GM12878 (cell line): ENCODE measurements around the gene MLN. TPM values are rescaled to one million over a fixed set of nuclear protein-coding genes. Genes with fewer than 3 reads are reported as not detected.

Experiments
- ATAC-seq: fragments of 200-7000 bp; cut with Tn5 transposase; 3 replicates; pipeline ENCODE4 v1.9.1; 2020; ENCODE audit warnings: mild to moderate bottlenecking, moderate library complexity
- BruUV-seq: library from RNA; stranded (reverse); fragments of 400-500 nt; replicated peaks from 2 replicates; lab custom pipeline; 2021; lab: Mats Ljungman, UMichigan
- CTCF ChIA-PET: fragments of 300-600 bp; sonication (Branson Sonifier 250); formaldehyde crosslinking; extraction: SDS; loops from one replicate; lab custom pipeline; 2021; ENCODE audit warnings: inconsistent platforms; lab: Yijun Ruan, JAX
- POLR2A ChIA-PET: fragments of 350-600 bp; formaldehyde crosslinking; extraction: SDS; loops from one replicate; lab custom pipeline; 2021; ENCODE audit warnings: inconsistent platforms; lab: Charles Lee
- RAD21 ChIA-PET: fragments of 300-600 bp; sonication (Branson Sonifier 250); formaldehyde crosslinking; loops from one replicate; lab custom pipeline; 2023; ENCODE audit warnings: antibody characterized with exemption; ENCODE audit not compliant: unreplicated experiment; lab: Charles Lee
- SMC1A ChIA-PET: fragments of 300-600 bp; sonication (Branson Sonifier 250); formaldehyde crosslinking; loops from one replicate; lab custom pipeline; 2023; ENCODE audit not compliant: unreplicated experiment, uncharacterized antibody; lab: Charles Lee
- DNase-seq: peaks from one replicate; pipeline ENCODE4 v3.0.0-alpha.2; 2011; ENCODE audit warnings: low read depth, low spot score
- FAIRE-seq: peaks from 3 replicates; lab custom pipeline; 2011; peaks lifted over from hg19 to GRCh38; lab: Jason Lieb, UNC
- H2AFZ ChIP-seq: 2 replicates; pipeline ENCODE4 v1.6.0; 2011; ENCODE audit warnings: low read depth, low read length, control low read depth; ENCODE audit not compliant: control insufficient read depth
- H3K27ac ChIP-seq: 2 replicates; pipeline ENCODE4 v1.5.1; 2011; ENCODE audit warnings: control low read depth; ENCODE audit not compliant: control insufficient read depth, insufficient read depth
- H3K27me3 ChIP-seq, 2 experiments: replicated peaks in 1 of 2; 2 replicates each; pipeline versions ENCODE4 v1.6.0 to v1.6.1; 2011; ENCODE audit warnings: low read length in 1 of 2; ENCODE audit not compliant: control insufficient read depth in 2 of 2, insufficient read depth in 2 of 2
- H3K36me3 ChIP-seq, 2 experiments: 2 replicates each; pipeline ENCODE4 v1.5.1; 2011; ENCODE audit warnings: low read length in 1 of 2; ENCODE audit not compliant: control insufficient read depth in 2 of 2, insufficient read depth in 2 of 2
- H3K4me1 ChIP-seq: 2 replicates; pipeline ENCODE4 v1.6.1; 2011; ENCODE audit warnings: mild to moderate bottlenecking, low read length, moderate library complexity, mixed read lengths; ENCODE audit not compliant: control insufficient read depth, insufficient read depth
- H3K4me2 ChIP-seq: 2 replicates; pipeline ENCODE4 v1.6.0; 2011; ENCODE audit warnings: control low read depth; ENCODE audit not compliant: control insufficient read depth, insufficient read depth
- H3K4me3 ChIP-seq: fragments of 200-600 bp; sonication (generic); 2 replicates; pipeline ENCODE4 v1.5.1; 2016
- H3K79me2 ChIP-seq: 2 replicates; pipeline ENCODE4 v1.6.0; 2011; ENCODE audit warnings: low read length; ENCODE audit not compliant: control insufficient read depth, insufficient read depth
- H3K9ac ChIP-seq: 2 replicates; pipeline ENCODE4 v1.8.0; 2011; ENCODE audit warnings: low read length, control low read depth, mixed read lengths; ENCODE audit not compliant: control insufficient read depth, insufficient read depth
- H3K9me3 ChIP-seq: replicated peaks from 3 replicates; pipeline ENCODE4 v1.5.1; 2011; ENCODE audit warnings: mild to moderate bottlenecking, low read length; ENCODE audit not compliant: control insufficient read depth, insufficient read depth
- H4K20me1 ChIP-seq: 2 replicates; pipeline ENCODE4 v1.6.0; 2011; ENCODE audit not compliant: control insufficient read depth, insufficient read depth
- BCL3 ChIP-seq: IDR thresholded peaks from 2 replicates; pipeline ENCODE4 v1.6.1; 2011; ENCODE audit warnings: borderline replicate concordance, low read depth, mild to moderate bottlenecking, moderate library complexity, low read length; ENCODE audit not compliant: insufficient read depth, poor library complexity, severe bottlenecking
- CEBPB ChIP-seq, 2 experiments: fragments of 150-350 bp in 1 of 2; IDR thresholded peaks; 2 replicates each; pipeline ENCODE4 v1.6.1; 2012 to 2014; ENCODE audit warnings: low read depth in 2 of 2, low read length in 2 of 2, borderline replicate concordance in 1 of 2, inconsistent platforms in 1 of 2
- CEBPZ ChIP-seq: fragments of 150-350 bp; IDR thresholded peaks from 2 replicates; pipeline ENCODE4 v1.6.1; 2016; ENCODE audit warnings: low read depth, low read length
- ESRRA ChIP-seq: IDR thresholded peaks from 2 replicates; pipeline ENCODE4 v1.6.1; 2012; ENCODE audit warnings: mild to moderate bottlenecking, low read length, improper control_type of control experiment
- GABPA ChIP-seq: IDR thresholded peaks from 2 replicates; pipeline ENCODE4 v1.6.1; 2014; ENCODE audit warnings: antibody characterized with exemption, low read depth, mild to moderate bottlenecking, inconsistent platforms
- HDAC6 ChIP-seq: fragments of 200-600 bp; sonication (generic); IDR thresholded peaks from one replicate; pipeline ENCODE4 v1.8.0; 2017; ENCODE audit warnings: antibody characterized with exemption; ENCODE audit not compliant: unreplicated experiment
- KDM1A ChIP-seq: fragments of 200-600 bp; sonication (generic); IDR thresholded peaks from 2 replicates; pipeline ENCODE4 v1.6.1; 2016; ENCODE audit warnings: borderline replicate concordance
- MXI1 ChIP-seq: fragments of 150-350 bp; IDR thresholded peaks from 2 replicates; pipeline ENCODE4 v1.6.1; 2011; ENCODE audit warnings: low read depth, mild to moderate bottlenecking, inconsistent platforms, low read length, improper control_type of control experiment
- NR2F1 ChIP-seq: fragments of 450-650 bp; conservative IDR thresholded peaks from 2 replicates; pipeline ENCODE4 v1.6.1; 2017; ENCODE audit warnings: mild to moderate bottlenecking
- RELB ChIP-seq: fragments of 450-650 bp; IDR thresholded peaks from 2 replicates; pipeline ENCODE4 v1.6.1; 2017; ENCODE audit warnings: low read depth, mild to moderate bottlenecking, moderate library complexity
- WRNIP1 ChIP-seq: IDR thresholded peaks from 2 replicates; pipeline ENCODE4 v1.6.1; 2011; ENCODE audit warnings: low read depth, low read length, improper control_type of control experiment, borderline replicate concordance
- WGBS: methylation state at CpG from one replicate; pipeline ENCODE4 v1.1.6; 2016; ENCODE audit warnings: low lambda C conversion rate; ENCODE audit not compliant: insufficient replicate concordance, insufficient coverage; ENCODE audit errors: missing lambda C conversion rate; 5-methylcytosine and 5-hydroxymethylcytosine counted together
- in situ Hi-C: fragments of 300-500 bp; cut with MboI; formaldehyde crosslinking; loops from 9 replicates; pipeline ENCODE4 v1.14.3; 2018; ENCODE audit warnings: mixed read lengths
- intact Hi-C: fragments of 100-400 bp; cut with micrococcal nuclease; formaldehyde crosslinking; loops from one replicate; pipeline ENCODE4 v1.14.2; 2022; ENCODE audit not compliant: unreplicated experiment
- polyA plus RNA-seq, 11 experiments: library from polyadenylated mRNA; depleted of rRNA in 4 of 11; unstranded in 6 of 11; stranded (reverse) in 5 of 11; fragments of >200 nt; fragmentation: Nextera tagmentation in 4 of 11; fragmentation: Illumina TruSeq in 1 of 11; extraction: Ambion mirVana in 4 of 11; extraction: Trizol in 1 of 11; gene quantifications; 1 replicate in 1 of 11; 2 replicates in 10 of 11; pipeline versions ENCODE4 v1.2.1 to v1.2.3, GENCODE V29; 2011 to 2016; ENCODE audit warnings: inconsistent platforms in 2 of 11, missing spikeins in 2 of 11, low read depth in 1 of 11
- total RNA-seq, 4 experiments: library from RNA; depleted of rRNA in 3 of 4; stranded (reverse); fragments of >200 nt in 3 of 4; fragmentation: Illumina TruSeq in 1 of 4; extraction: Trizol in 1 of 4; gene quantifications; 2 replicates each; pipeline versions ENCODE4 v1.2.1 to v1.2.3, GENCODE V29; 2013 to 2021

The MLN gene
- total and polyA plus RNA-seq, 10 of the 15 experiments (the other 5 are each of a cell fraction or from before 2014, with no cell fraction given): not detected

GRCh38 chr6:33763483-33763882 is 40.3 kb downstream of the MLN start (continued):
- TF ChIP-seq CEBPZ: no peak
- no peak for TF ChIP-seq WRNIP1
- TF ChIP-seq MXI1: no peak
- no peak for TF ChIP-seq ESRRA
- no peak for TF ChIP-seq GABPA
- TF ChIP-seq HDAC6: no peak
- TF ChIP-seq CEBPB (IDR thresholded peaks at IDR 0.05; ENCODE audit: borderline replicate concordance in 1 of 2, low read depth in 2 of 2, low read length in 2 of 2): no peak

GRCh38 chr6:33762713-33763112 is 41.1 kb downstream of the MLN start:
- no peaks in the 10 kb centered on the region for H3K79me2 ChIP-seq
- POLR2A ChIA-PET: no interaction called here
- no peak overlapping the region for H2AFZ ChIP-seq
- RAD21 ChIA-PET: no interaction called here
- BruUV-seq: no TSS peak
- H3K27ac ChIP-seq: no peak overlapping the region
- no peaks in the 10 kb centered on the region for H3K36me3 ChIP-seq
- CTCF ChIA-PET: interaction anchor here (1.1 to 4.0 kb wide), 2 partner anchors 51 to 177 kb away, joined by 6 to 15 read pairs; partner anchors contain the start of gene UQCC2
- TF ChIP-seq NR2F1: no peak
- TF ChIP-seq KDM1A: no peak
- TF ChIP-seq BCL3: no peak
- TF ChIP-seq RELB: no peak
- SMC1A ChIA-PET: no interaction called here
- no peaks in the 10 kb centered on the region for H3K9me3 ChIP-seq
- ATAC-seq (no peak), DNase-seq (no peak), FAIRE-seq (no peak)
- H3K4me3 ChIP-seq: no peak overlapping the region
- WGBS: 30% methylated on average over 4 of the region's 4 CpGs
- in situ Hi-C loops (no loop called here), intact Hi-C loops (no loop called here)
- no peaks in the 10 kb centered on the region; a peak in 1 of 4 replicates for H3K27me3 ChIP-seq
- no peak overlapping the region for H3K4me2 ChIP-seq
- H4K20me1 ChIP-seq: no peaks in the 10 kb centered on the region
- no peak overlapping the region for H3K9ac ChIP-seq
- H3K4me1 ChIP-seq: no peaks in the 10 kb centered on the region
